Loucy (cell line): ENCODE results near the gene EXOSC3.
A peak's percentile ranks its signal among the peaks of the same experiment; 100 is the strongest.
"Not testable (repeated sequence)": the region's sequence is repeated elsewhere in the genome, so short reads cannot be mapped to it uniquely, and the experiment has no call there.

Source experiments
- H2AFZ ChIP-seq: fragments of 200-600 bp; sonication (generic); 2 replicates; pipeline ENCODE4 v1.6.0; 2016; ENCODE audit warnings: antibody characterized with exemption, mild to moderate bottlenecking, low read length, moderate library complexity
- H3F3A ChIP-seq: fragments of 200-600 bp; 2 replicates; pipeline ENCODE4 v1.6.0; 2016; ENCODE audit warnings: antibody characterized with exemption, low read depth, mild to moderate bottlenecking
- H3K27me3 ChIP-seq: fragments of 200-600 bp; sonication (generic); 2 replicates; pipeline ENCODE4 v1.6.1; 2014; ENCODE audit warnings: low read length, mild to moderate bottlenecking; ENCODE audit not compliant: insufficient read depth, poor library complexity, severe bottlenecking
- H3K36me3 ChIP-seq: fragments of 200-600 bp; sonication (generic); 2 replicates; pipeline ENCODE4 v1.6.1; 2016; ENCODE audit warnings: low read length; ENCODE audit not compliant: insufficient read depth
- H3K4me1 ChIP-seq: fragments of 200-600 bp; sonication (generic); 2 replicates; pipeline ENCODE4 v1.5.1; 2014; ENCODE audit warnings: low read length, mild to moderate bottlenecking; ENCODE audit not compliant: insufficient read depth, poor library complexity, severe bottlenecking
- H3K4me2 ChIP-seq: fragments of 200-600 bp; sonication (generic); 2 replicates; pipeline ENCODE4 v1.6.0; 2014; ENCODE audit warnings: antibody characterized with exemption, low read length, low read depth, mild to moderate bottlenecking; ENCODE audit not compliant: poor library complexity, severe bottlenecking
- H3K4me3 ChIP-seq: fragments of 200-600 bp; sonication (generic); 2 replicates; pipeline ENCODE4 v1.5.1; 2014; ENCODE audit warnings: low read length, mild to moderate bottlenecking, mixed read lengths; ENCODE audit not compliant: poor library complexity, severe bottlenecking
- H3K79me2 ChIP-seq: fragments of 200-600 bp; sonication (generic); 2 replicates; pipeline ENCODE4 v1.6.1; 2014; ENCODE audit warnings: low read length; ENCODE audit not compliant: insufficient read depth
- H3K9ac ChIP-seq: fragments of 200-600 bp; sonication (generic); 2 replicates; pipeline ENCODE4 v1.6.0; 2014; ENCODE audit warnings: mild to moderate bottlenecking, low read depth, low read length, moderate library complexity; ENCODE audit not compliant: poor library complexity, severe bottlenecking
- H3K9me2 ChIP-seq: fragments of 200-600 bp; sonication (generic); replicated peaks from 2 replicates; pipeline ENCODE4 v1.6.1; 2016; ENCODE audit warnings: low read depth, low read length, mixed read lengths
- H3K9me3 ChIP-seq: fragments of 200-600 bp; sonication (generic); 2 replicates; pipeline ENCODE4 v1.6.1; 2014; ENCODE audit warnings: mild to moderate bottlenecking, antibody characterized with exemption, low read length, low read depth; ENCODE audit not compliant: insufficient read depth
- H4K20me1 ChIP-seq: fragments of 200-600 bp; sonication (generic); 2 replicates; pipeline ENCODE4 v1.6.0; 2014; ENCODE audit warnings: antibody characterized with exemption, low read length, mild to moderate bottlenecking; ENCODE audit not compliant: insufficient read depth, poor library complexity, severe bottlenecking
- CTCF ChIP-seq: fragments of 200-600 bp; sonication (generic); conservative IDR thresholded peaks from 2 replicates; pipeline ENCODE4 v1.5.1; 2014; ENCODE audit warnings: mild to moderate bottlenecking, antibody characterized with exemption, low read length
- EZH2phosphoT487 ChIP-seq: fragments of 200-600 bp; IDR thresholded peaks from 2 replicates; pipeline ENCODE4 v1.6.1; 2018; ENCODE audit warnings: antibody characterized with exemption, mild to moderate bottlenecking, moderate library complexity, borderline replicate concordance

The EXOSC3 gene

GRCh38 chr9:37753489-37754190 lies 31.2 kb downstream of the EXOSC3 start, which contains the start of gene TRMT10B:
TSS of gene TRMT10B (plus strand) at chr9:37753805. CDS start at chr9:37761932, 8,127 bp downstream.
- Histone ChIP-seq H3K9me3 (no peaks in the 10 kb centered on the region), H3K9me2 (no peaks in the 10 kb centered on the region), H3K36me3 (no peaks in the 10 kb centered on the region), H3K9ac (peak within 1 kb of the TSS; percentile 92), H3F3A (no peaks in the 10 kb centered on the region), H4K20me1 (peaks cover 5% of the 10 kb centered on the region), H3K4me1 (peaks cover 11% of the 10 kb centered on the region), H3K79me2 (peaks cover 11% of the 10 kb centered on the region), H3K4me2 (peak within 1 kb of the TSS; percentile 98), H3K27me3 (no peaks in the 10 kb centered on the region), H3K4me3 (peak within 1 kb of the TSS; percentile 99), H2AFZ (peak within 1 kb of the TSS; percentile 94)
- TF ChIP-seq CTCF (no peak), EZH2phosphoT487 (no peak)

- Histone ChIP-seq H3K36me3 (no peaks in the 10 kb centered on the region), H3K9me3 (no peaks in the 10 kb centered on the region), H3F3A (no peaks in the 10 kb centered on the region), H3K4me3 (peak overlapping the region; percentile 99), H3K27me3 (no peaks in the 10 kb centered on the region), H3K4me2 (peak overlapping the region; percentile 98), H2AFZ (peak overlapping the region; percentile 94), H4K20me1 (peaks cover 5% of the 10 kb centered on the region), H3K4me1 (peaks cover 11% of the 10 kb centered on the region), H3K9ac (peak overlapping the region; percentile 92), H3K79me2 (peaks cover 11% of the 10 kb centered on the region), H3K9me2 (no peaks in the 10 kb centered on the region)
- TF ChIP-seq EZH2phosphoT487 (no peak), CTCF (no peak)
Measured at GRCh38 chr9:37752642-37753488, 32.0 kb downstream of the EXOSC3 start.

GRCh38 chr9:37752112-37752511 lies 32.8 kb downstream of the EXOSC3 start:
- not testable (repeated sequence) for H3K9ac ChIP-seq, H4K20me1 ChIP-seq, H3K4me3 ChIP-seq, H3F3A ChIP-seq, H3K36me3 ChIP-seq, H3K9me3 ChIP-seq, H2AFZ ChIP-seq, H3K9me2 ChIP-seq, H3K27me3 ChIP-seq, H3K4me2 ChIP-seq
- Histone ChIP-seq H3K79me2 (peaks cover 11% of the 10 kb centered on the region), H3K4me1 (peaks cover 11% of the 10 kb centered on the region)

GRCh38 chr9:37751704-37752103 lies 33.2 kb downstream of the EXOSC3 start:
- not testable (repeated sequence) for H3K36me3 ChIP-seq, H2AFZ ChIP-seq, H4K20me1 ChIP-seq, H3K9ac ChIP-seq, H3K9me3 ChIP-seq, H3K27me3 ChIP-seq, H3F3A ChIP-seq, H3K9me2 ChIP-seq, H3K4me3 ChIP-seq, H3K4me2 ChIP-seq
- Histone ChIP-seq H3K4me1 (peaks cover 11% of the 10 kb centered on the region), H3K79me2 (peaks cover 11% of the 10 kb centered on the region)
